WTC11 (cell line): ENCODE data around the gene ZBTB20. TPM values are rescaled to one million over a fixed set of nuclear protein-coding genes. Genes with fewer than 3 reads are reported as not detected.

Source experiments
- ATAC-seq: fragments of 200-7000 bp; cut with Tn5 transposase; 2 replicates; pipeline ENCODE4 v1.10.0; 2021; ENCODE audit warnings: mild to moderate bottlenecking, moderate library complexity
- CTCF ChIA-PET: fragments of 300-600 bp; sonication (Branson Sonifier 250); formaldehyde crosslinking; loops from one replicate; lab custom pipeline; 2021; ENCODE audit warnings: antibody characterized with exemption; lab: Charles Lee
- POLR2A ChIA-PET: fragments of 350-600 bp; sonication (Branson Sonifier 250); formaldehyde crosslinking; loops from one replicate; lab custom pipeline; 2021; ENCODE audit warnings: antibody characterized with exemption; lab: Charles Lee
- DNase-seq: peaks from one replicate; pipeline ENCODE4 v3.0.0; 2021; ENCODE audit warnings: low spot score
- H3K27ac Mint-ChIP-seq: 2 replicates; pipeline ENCODE4 v1.8.0; 2021; ENCODE audit warnings: mixed read lengths
- H3K27me3 Mint-ChIP-seq: 2 replicates; pipeline ENCODE4 v1.8.0; 2021; ENCODE audit warnings: low read depth, mild to moderate bottlenecking, moderate library complexity, mixed read lengths
- H3K36me3 Mint-ChIP-seq: 2 replicates; pipeline ENCODE4 v1.8.0; 2021; ENCODE audit warnings: mixed read lengths
- H3K4me1 Mint-ChIP-seq: 2 replicates; pipeline ENCODE4 v1.8.0; 2022; ENCODE audit warnings: mixed read lengths
- H3K4me3 Mint-ChIP-seq: 2 replicates; pipeline ENCODE4 v1.8.0; 2021; ENCODE audit warnings: mild to moderate bottlenecking, moderate library complexity, mixed read lengths
- H3K9me3 Mint-ChIP-seq: 2 replicates; pipeline ENCODE4 v1.8.0; 2021; ENCODE audit warnings: mixed read lengths
- FOXJ3 ChIP-seq: sonication (generic); formaldehyde crosslinking; IDR thresholded peaks from 2 replicates; pipeline ENCODE4 v1.9.0; 2021; ENCODE audit warnings: missing genetic modification reagents, mild to moderate bottlenecking, borderline replicate concordance
- NR3C1 ChIP-seq: sonication (generic); formaldehyde crosslinking; conservative IDR thresholded peaks from 2 replicates; pipeline ENCODE4 v1.8.1; 2023; ENCODE audit warnings: low read depth, mild to moderate bottlenecking, missing genetic modification reagents
- SOX15 ChIP-seq: fragments of 250-450 bp; sonication (Bioruptor Pico); IDR thresholded peaks from 2 replicates; pipeline ENCODE4 v1.9.0; 2021; ENCODE audit warnings: mild to moderate bottlenecking
- TP53 ChIP-seq: sonication (generic); formaldehyde crosslinking; IDR thresholded peaks from 2 replicates; pipeline ENCODE4 v1.8.1; 2023; ENCODE audit warnings: mild to moderate bottlenecking, missing genetic modification reagents
- ZNF138 ChIP-seq: sonication (generic); formaldehyde crosslinking; conservative IDR thresholded peaks from 2 replicates; pipeline ENCODE4 v1.8.1; 2022; ENCODE audit warnings: mild to moderate bottlenecking, moderate library complexity, missing genetic modification reagents
- ZNF263 ChIP-seq: sonication (generic); formaldehyde crosslinking; IDR thresholded peaks from 2 replicates; pipeline ENCODE4 v1.8.1; 2022; ENCODE audit warnings: low read depth, mild to moderate bottlenecking, moderate library complexity, missing genetic modification reagents
- total RNA-seq: library from RNA; stranded (reverse); gene quantifications from 3 replicates; pipeline ENCODE4 v1.2.3, GENCODE V29; 2021
- TF ChIP-seq, protein P1 (sequence below): sonication (generic); formaldehyde crosslinking; conservative IDR thresholded peaks from 2 replicates; pipeline ENCODE4 v1.8.1; 2023; ENCODE audit warnings: mild to moderate bottlenecking, low read depth, missing genetic modification reagents, moderate library complexity
- TF ChIP-seq, protein P2 (sequence below): sonication (generic); formaldehyde crosslinking; IDR thresholded peaks from 2 replicates; pipeline ENCODE4 v1.8.1; 2022; ENCODE audit warnings: mild to moderate bottlenecking, moderate library complexity, missing genetic modification reagents
- TF ChIP-seq, protein P3 (sequence below): fragments of 250-450 bp; sonication (Bioruptor Pico); IDR thresholded peaks from 2 replicates; pipeline ENCODE4 v2.1.2; 2022; ENCODE audit warnings: mild to moderate bottlenecking, moderate library complexity
- TF ChIP-seq, protein P4 (sequence below): fragments of 200-600 bp; IDR thresholded peaks from 2 replicates; pipeline ENCODE4 v1.8.0; 2022; ENCODE audit warnings: antibody characterized with exemption
- TF ChIP-seq, protein P5 (sequence below): sonication (generic); formaldehyde crosslinking; conservative IDR thresholded peaks from 2 replicates; pipeline ENCODE4 v1.8.1; 2022; ENCODE audit warnings: mild to moderate bottlenecking, missing genetic modification reagents
- TF ChIP-seq, protein P6 (sequence below): sonication (generic); formaldehyde crosslinking; IDR thresholded peaks from 2 replicates; pipeline ENCODE4 v1.8.1; 2022; ENCODE audit warnings: low read depth, missing genetic modification reagents, borderline replicate concordance

The ZBTB20 gene
- total RNA-seq, 1 experiment from 2014 or later: 1.5 TPM

DNA sequence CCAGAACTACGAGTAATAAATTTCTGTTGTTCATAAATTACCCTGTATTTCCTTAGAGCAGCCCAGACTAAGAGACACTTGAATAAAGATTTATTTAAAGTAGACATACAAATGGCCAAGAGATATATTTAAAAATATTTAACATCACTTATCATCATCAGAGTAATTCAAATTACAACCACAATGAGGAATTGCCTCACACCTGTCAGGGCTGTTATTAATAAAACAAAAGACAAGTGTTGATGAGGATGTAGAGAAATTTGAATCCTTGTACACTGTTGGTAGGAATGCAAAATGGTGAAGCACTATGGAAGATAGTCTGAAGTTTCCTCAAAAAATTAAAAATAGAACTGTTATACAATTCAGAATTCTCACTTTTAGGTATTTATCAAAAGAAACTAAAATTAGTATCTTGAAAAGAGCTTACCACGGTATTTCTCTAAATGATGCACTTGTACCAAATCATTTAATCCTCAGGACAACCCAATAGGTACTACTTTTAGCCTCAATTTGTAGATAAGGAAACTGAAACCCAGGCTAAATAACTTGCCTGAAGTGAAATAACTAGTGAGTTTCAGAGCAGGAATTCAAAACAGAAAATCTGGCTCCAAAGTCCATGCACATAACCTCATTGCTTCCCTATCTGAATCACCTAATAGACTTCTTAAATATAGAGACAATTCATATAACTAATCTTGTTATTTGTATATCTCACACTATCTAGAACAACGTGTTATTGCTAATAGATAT lies 69.4 kb downstream of the ZBTB20 start (continued):
- TF ChIP-seq, protein P1, sequence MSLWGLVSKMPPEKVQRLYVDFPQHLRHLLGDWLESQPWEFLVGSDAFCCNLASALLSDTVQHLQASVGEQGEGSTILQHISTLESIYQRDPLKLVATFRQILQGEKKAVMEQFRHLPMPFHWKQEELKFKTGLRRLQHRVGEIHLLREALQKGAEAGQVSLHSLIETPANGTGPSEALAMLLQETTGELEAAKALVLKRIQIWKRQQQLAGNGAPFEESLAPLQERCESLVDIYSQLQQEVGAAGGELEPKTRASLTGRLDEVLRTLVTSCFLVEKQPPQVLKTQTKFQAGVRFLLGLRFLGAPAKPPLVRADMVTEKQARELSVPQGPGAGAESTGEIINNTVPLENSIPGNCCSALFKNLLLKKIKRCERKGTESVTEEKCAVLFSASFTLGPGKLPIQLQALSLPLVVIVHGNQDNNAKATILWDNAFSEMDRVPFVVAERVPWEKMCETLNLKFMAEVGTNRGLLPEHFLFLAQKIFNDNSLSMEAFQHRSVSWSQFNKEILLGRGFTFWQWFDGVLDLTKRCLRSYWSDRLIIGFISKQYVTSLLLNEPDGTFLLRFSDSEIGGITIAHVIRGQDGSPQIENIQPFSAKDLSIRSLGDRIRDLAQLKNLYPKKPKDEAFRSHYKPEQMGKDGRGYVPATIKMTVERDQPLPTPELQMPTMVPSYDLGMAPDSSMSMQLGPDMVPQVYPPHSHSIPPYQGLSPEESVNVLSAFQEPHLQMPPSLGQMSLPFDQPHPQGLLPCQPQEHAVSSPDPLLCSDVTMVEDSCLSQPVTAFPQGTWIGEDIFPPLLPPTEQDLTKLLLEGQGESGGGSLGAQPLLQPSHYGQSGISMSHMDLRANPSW (CRISPR knock-in tag): no peak

DNA sequence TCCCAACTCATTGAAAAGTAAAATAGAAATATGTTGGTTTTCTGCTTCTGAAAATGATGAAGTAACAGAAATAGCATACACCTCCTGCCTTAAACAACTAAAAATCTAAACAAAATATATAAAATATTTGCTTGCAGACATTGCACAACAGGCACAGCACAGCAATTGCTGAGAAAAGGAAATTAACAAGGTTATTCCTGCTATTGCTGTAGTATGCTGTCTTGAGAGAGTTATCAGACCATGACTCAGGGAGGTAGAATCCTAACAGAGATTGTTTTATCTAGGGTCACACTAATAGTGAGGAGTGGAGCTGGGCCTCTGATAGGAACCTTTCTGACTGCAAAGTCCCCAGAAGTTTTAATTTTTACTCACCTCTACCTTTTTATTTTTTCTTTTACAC lies 72.6 kb downstream of the ZBTB20 start:
- Mint-ChIP-seq H3K9me3 (no peaks in the 10 kb centered on the region), H3K4me3 (no peak overlapping the region), H3K27me3 (no peaks in the 10 kb centered on the region), H3K36me3 (no peaks in the 10 kb centered on the region), H3K27ac (no peak overlapping the region), H3K4me1 (no peaks in the 10 kb centered on the region)
- ATAC-seq (no peak), DNase-seq (no peak)
- POLR2A ChIA-PET: no interaction called here
- CTCF ChIA-PET: no interaction called here
- TF ChIP-seq ZNF263: no peak

DNA sequence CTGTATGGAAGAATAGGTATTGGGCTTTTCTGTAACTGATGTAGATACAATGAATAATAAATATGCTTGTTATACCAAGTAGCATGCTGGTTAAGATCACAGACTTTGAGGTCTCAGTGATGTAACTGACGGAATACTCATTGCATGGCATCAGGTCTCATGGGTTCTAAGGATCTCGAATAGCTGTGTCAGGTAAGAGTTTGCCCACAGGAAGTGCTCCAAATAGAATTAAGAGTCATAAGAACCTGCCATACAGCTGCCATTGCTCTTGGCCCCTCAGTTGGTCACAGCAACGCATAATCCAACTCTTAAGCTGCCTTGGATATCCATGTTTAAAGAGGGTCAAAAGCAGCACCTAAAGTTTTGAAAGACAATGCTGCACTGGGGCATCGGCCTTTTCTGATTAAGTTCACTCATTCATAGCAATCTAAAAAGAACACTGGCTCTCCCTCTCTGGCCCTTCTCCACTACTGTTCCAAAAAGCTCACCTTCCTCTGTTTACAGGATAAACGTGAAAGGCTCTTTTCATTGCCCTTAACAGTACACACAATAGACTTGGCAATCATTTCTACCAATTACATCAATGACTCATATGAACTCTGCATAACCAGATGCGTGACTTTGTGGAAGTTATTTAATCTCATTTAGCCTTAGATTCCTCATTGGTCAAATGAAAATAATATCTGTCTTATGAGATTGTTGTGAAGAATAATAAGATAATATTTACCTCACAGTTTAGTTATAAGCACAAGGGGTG lies 74.6 kb downstream of the ZBTB20 start:
- no peak for DNase-seq
- H3K36me3 Mint-ChIP-seq: no peaks in the 10 kb centered on the region
- TF ChIP-seq ZNF138: no peak
- TF ChIP-seq, all 79 proteins: peak for 0
- no peak overlapping the region for H3K27ac Mint-ChIP-seq
- H3K4me1 Mint-ChIP-seq: no peaks in the 10 kb centered on the region
- POLR2A ChIA-PET: no interaction called here
- no peaks in the 10 kb centered on the region for H3K9me3 Mint-ChIP-seq
- CTCF ChIA-PET: no interaction called here
- H3K4me3 Mint-ChIP-seq: no peak overlapping the region
- no peak for ATAC-seq
- H3K27me3 Mint-ChIP-seq: no peaks in the 10 kb centered on the region

DNA sequence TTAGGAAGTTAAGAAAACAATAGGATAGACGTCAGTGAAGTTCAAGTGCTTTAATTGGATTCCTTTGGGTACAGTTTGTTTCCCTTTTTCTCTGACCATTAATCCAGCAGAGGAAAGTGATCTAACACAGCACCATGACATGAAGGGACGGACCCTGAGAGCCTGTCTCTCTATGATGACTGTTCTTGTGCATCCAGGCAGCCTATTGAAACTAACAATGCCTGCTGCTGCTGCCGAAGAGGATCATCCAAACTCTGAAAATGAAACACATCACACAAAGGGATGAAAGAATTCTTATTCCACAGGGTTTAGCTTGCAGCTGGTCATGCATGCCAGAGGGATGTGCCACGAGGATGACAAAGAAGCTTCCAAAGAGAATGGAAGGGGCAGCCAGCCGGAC lies 75.5 kb downstream of the ZBTB20 start:
- H3K4me1 Mint-ChIP-seq: no peaks in the 10 kb centered on the region
- no peaks in the 10 kb centered on the region for H3K36me3 Mint-ChIP-seq
- CTCF ChIA-PET: no interaction called here
- H3K4me3 Mint-ChIP-seq: no peak overlapping the region
- no peak for DNase-seq
- TF ChIP-seq FOXJ3 (CRISPR knock-in tag) (no peak), SOX15 (CRISPR knock-in tag) (no peak), TP53 (CRISPR knock-in tag) (no peak), NR3C1 (CRISPR knock-in tag) (no peak)
- TF ChIP-seq, protein P2, sequence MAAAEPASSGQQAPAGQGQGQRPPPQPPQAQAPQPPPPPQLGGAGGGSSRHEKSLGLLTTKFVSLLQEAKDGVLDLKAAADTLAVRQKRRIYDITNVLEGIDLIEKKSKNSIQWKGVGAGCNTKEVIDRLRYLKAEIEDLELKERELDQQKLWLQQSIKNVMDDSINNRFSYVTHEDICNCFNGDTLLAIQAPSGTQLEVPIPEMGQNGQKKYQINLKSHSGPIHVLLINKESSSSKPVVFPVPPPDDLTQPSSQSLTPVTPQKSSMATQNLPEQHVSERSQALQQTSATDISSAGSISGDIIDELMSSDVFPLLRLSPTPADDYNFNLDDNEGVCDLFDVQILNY: no peak
- TF ChIP-seq, all 79 proteins: peak for 0
- POLR2A ChIA-PET: no interaction called here
- Mint-ChIP-seq H3K27ac (no peak overlapping the region), H3K27me3 (no peaks in the 10 kb centered on the region), H3K9me3 (no peaks in the 10 kb centered on the region)
- no peak for ATAC-seq

DNA sequence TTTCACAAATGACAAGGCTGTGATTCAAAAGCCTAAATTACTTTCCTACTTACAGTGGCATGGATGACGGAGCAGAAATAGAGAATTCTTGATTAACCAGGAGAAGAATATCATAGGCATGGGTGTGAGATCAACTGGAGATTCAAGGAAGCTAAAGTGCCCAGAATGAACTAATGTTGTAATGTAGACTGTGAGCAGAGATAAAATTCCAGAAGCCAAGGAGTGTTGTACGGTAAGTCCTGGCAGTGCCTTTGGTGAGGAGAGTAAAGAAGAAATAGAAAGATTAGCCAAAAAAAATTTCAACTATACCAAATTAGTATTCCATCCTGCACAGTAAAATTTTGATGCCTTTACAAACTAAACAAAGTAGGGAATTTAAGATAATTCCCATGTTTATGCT lies 75.9 kb downstream of the ZBTB20 start:
- DNase-seq (no peak), ATAC-seq (no peak)
- CTCF ChIA-PET: no interaction called here
- Mint-ChIP-seq H3K9me3 (no peaks in the 10 kb centered on the region), H3K27me3 (no peaks in the 10 kb centered on the region), H3K27ac (no peak overlapping the region)
- TF ChIP-seq, protein P1 (CRISPR knock-in tag): no peak
- TF ChIP-seq, protein P3, sequence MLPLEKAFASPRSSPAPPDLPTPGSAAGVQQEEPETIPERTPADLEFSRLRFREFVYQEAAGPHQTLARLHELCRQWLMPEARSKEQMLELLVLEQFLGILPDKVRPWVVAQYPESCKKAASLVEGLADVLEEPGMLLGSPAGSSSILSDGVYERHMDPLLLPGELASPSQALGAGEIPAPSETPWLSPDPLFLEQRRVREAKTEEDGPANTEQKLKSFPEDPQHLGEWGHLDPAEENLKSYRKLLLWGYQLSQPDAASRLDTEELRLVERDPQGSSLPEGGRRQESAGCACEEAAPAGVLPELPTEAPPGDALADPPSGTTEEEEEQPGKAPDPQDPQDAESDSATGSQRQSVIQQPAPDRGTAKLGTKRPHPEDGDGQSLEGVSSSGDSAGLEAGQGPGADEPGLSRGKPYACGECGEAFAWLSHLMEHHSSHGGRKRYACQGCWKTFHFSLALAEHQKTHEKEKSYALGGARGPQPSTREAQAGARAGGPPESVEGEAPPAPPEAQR (CRISPR knock-in tag): no peak
- TF ChIP-seq, protein P4, sequence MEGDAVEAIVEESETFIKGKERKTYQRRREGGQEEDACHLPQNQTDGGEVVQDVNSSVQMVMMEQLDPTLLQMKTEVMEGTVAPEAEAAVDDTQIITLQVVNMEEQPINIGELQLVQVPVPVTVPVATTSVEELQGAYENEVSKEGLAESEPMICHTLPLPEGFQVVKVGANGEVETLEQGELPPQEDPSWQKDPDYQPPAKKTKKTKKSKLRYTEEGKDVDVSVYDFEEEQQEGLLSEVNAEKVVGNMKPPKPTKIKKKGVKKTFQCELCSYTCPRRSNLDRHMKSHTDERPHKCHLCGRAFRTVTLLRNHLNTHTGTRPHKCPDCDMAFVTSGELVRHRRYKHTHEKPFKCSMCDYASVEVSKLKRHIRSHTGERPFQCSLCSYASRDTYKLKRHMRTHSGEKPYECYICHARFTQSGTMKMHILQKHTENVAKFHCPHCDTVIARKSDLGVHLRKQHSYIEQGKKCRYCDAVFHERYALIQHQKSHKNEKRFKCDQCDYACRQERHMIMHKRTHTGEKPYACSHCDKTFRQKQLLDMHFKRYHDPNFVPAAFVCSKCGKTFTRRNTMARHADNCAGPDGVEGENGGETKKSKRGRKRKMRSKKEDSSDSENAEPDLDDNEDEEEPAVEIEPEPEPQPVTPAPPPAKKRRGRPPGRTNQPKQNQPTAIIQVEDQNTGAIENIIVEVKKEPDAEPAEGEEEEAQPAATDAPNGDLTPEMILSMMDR: no peak
- TF ChIP-seq, protein P5, sequence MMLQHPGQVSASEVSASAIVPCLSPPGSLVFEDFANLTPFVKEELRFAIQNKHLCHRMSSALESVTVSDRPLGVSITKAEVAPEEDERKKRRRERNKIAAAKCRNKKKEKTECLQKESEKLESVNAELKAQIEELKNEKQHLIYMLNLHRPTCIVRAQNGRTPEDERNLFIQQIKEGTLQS: no peak
- TF ChIP-seq, protein P6, sequence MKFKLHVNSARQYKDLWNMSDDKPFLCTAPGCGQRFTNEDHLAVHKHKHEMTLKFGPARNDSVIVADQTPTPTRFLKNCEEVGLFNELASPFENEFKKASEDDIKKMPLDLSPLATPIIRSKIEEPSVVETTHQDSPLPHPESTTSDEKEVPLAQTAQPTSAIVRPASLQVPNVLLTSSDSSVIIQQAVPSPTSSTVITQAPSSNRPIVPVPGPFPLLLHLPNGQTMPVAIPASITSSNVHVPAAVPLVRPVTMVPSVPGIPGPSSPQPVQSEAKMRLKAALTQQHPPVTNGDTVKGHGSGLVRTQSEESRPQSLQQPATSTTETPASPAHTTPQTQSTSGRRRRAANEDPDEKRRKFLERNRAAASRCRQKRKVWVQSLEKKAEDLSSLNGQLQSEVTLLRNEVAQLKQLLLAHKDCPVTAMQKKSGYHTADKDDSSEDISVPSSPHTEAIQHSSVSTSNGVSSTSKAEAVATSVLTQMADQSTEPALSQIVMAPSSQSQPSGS (CRISPR knock-in tag): no peak
- TF ChIP-seq, all 79 proteins: peak for 0
- H3K4me1 Mint-ChIP-seq: no peaks in the 10 kb centered on the region
- H3K36me3 Mint-ChIP-seq: no peaks in the 10 kb centered on the region
- POLR2A ChIA-PET: no interaction called here
- H3K4me3 Mint-ChIP-seq: no peak overlapping the region
